Vagina (tissue), 2 donors: ENCODE measurements around the gene KIAA1549. TPM values are rescaled to one million over a fixed set of nuclear protein-coding genes. Genes with fewer than 3 reads are reported as not detected.
A peak's percentile ranks its signal among the peaks of the same experiment; 100 is the strongest.
"Not testable (repeated sequence)": the region's sequence is repeated elsewhere in the genome, so short reads cannot be mapped to it uniquely, and the experiment has no call there.

Experiments used
- DNase-seq, 2 donors: peaks; one replicate each; pipeline ENCODE4 v3.0.0-alpha.2; 2017; ENCODE audit errors: extremely low spot score in 2 of 2
- H3K27ac ChIP-seq: fragments of 200-600 bp; sonication (generic); one replicate; pipeline ENCODE4 v1.5.1; 2019
- H3K27me3 ChIP-seq: fragments of 200-600 bp; sonication (generic); one replicate; pipeline ENCODE4 v1.5.1; 2019
- H3K36me3 ChIP-seq, 2 donors: fragments of 200-600 bp; sonication (generic); one replicate each; pipeline ENCODE4 v1.5.1; 2017 to 2019
- H3K4me1 ChIP-seq: fragments of 200-600 bp; sonication (generic); one replicate; pipeline ENCODE4 v1.5.1; 2019
- H3K4me3 ChIP-seq, 2 donors: fragments of 200-600 bp; sonication (generic); 1 replicate in 1 of 2; 2 replicates in 1 of 2; pipeline ENCODE4 v1.5.1; 2016 to 2019
- H3K9me3 ChIP-seq: fragments of 200-600 bp; sonication (generic); one replicate; pipeline ENCODE4 v1.5.1; 2019
- POLR2A ChIP-seq, 2 donors: fragments of 450-650 bp; IDR thresholded peaks; one replicate each; pipeline ENCODE4 v1.6.1; 2017; ENCODE audit warnings: antibody characterized with exemption in 2 of 2, mild to moderate bottlenecking in 2 of 2, moderate library complexity in 2 of 2
- POLR2AphosphoS5 ChIP-seq, 2 donors: sonication (generic); formaldehyde crosslinking; IDR thresholded peaks; one replicate each; pipeline ENCODE4 v1.9.0; 2017; ENCODE audit warnings: antibody characterized with exemption in 2 of 2, mild to moderate bottlenecking in 2 of 2, low read depth in 1 of 2; ENCODE audit not compliant: insufficient read depth in 1 of 2
- intact Hi-C: fragments of 100-400 bp; cut with DNase I; formaldehyde crosslinking; loops from one replicate; pipeline ENCODE4 v1.15.1; 2023
- total RNA-seq: library from RNA; depleted of rRNA; stranded (reverse); fragments of >200 nt; gene quantifications from one replicate; pipeline ENCODE4 v1.2.3, GENCODE V29; 2016
- TF ChIP-seq, protein P1 (sequence below), 3 experiments: fragments of 450-650 bp in 2 of 3; fragments of 200-600 bp in 1 of 3; sonication (generic) in 1 of 3; IDR thresholded peaks; one replicate each; pipeline ENCODE4 v1.5.1; 2017 to 2019; ENCODE audit warnings: antibody characterized with exemption in 3 of 3, mild to moderate bottlenecking in 2 of 3, moderate library complexity in 2 of 3

KIAA1549 gene
- total RNA-seq = 2.9 TPM

GRCh38 chr7:138981332-138982203 is at the start of gene KIAA1549:
KIAA1549 (minus strand) TSS chr7:138981389; CDS start chr7:138981269, 120 bp downstream.
- Histone ChIP-seq H3K27ac (peak within 1 kb of the TSS; percentile 30), H3K4me1 (peaks cover 19% of the 10 kb centered on the region)

GRCh38 chr7:139029353-139029752 is 48.2 kb upstream of the KIAA1549 start:
- no peaks in the 10 kb centered on the region for H3K9me3 ChIP-seq
- intact Hi-C loops = no loop called here
- H3K27ac ChIP-seq = no peak overlapping the region
- no peak for DNase-seq
- no peaks in the 10 kb centered on the region for H3K27me3 ChIP-seq
- peaks cover 0 to 45% of the 10 kb centered on the region in 2 donors for H3K36me3 ChIP-seq
- H3K4me1 ChIP-seq = peaks cover 11% of the 10 kb centered on the region
- TF ChIP-seq, protein P1, sequence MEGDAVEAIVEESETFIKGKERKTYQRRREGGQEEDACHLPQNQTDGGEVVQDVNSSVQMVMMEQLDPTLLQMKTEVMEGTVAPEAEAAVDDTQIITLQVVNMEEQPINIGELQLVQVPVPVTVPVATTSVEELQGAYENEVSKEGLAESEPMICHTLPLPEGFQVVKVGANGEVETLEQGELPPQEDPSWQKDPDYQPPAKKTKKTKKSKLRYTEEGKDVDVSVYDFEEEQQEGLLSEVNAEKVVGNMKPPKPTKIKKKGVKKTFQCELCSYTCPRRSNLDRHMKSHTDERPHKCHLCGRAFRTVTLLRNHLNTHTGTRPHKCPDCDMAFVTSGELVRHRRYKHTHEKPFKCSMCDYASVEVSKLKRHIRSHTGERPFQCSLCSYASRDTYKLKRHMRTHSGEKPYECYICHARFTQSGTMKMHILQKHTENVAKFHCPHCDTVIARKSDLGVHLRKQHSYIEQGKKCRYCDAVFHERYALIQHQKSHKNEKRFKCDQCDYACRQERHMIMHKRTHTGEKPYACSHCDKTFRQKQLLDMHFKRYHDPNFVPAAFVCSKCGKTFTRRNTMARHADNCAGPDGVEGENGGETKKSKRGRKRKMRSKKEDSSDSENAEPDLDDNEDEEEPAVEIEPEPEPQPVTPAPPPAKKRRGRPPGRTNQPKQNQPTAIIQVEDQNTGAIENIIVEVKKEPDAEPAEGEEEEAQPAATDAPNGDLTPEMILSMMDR (IDR thresholded peaks at IDR 0.05) = no peak
- no peak for TF ChIP-seq POLR2AphosphoS5 (IDR thresholded peaks at IDR 0.05; ENCODE audit: insufficient read depth in 1 of 2, low read depth in 1 of 2)
- no peak for TF ChIP-seq POLR2A (IDR thresholded peaks at IDR 0.05)
- no peak overlapping the region for H3K4me3 ChIP-seq

More at GRCh38 chr7:138981332-138982203, at the start of gene KIAA1549:
- intact Hi-C loops = no loop called here
- H3K36me3 ChIP-seq = no peaks in the 10 kb centered on the region
- no peaks in the 10 kb centered on the region for H3K9me3 ChIP-seq
- DNase-seq = no peak
- TF ChIP-seq, protein P1 (IDR thresholded peaks at IDR 0.05) = no peak
- no peaks in the 10 kb centered on the region for H3K27me3 ChIP-seq
- peak within 1 kb of the TSS; percentile 45 to 81 for H3K4me3 ChIP-seq

DNA sequence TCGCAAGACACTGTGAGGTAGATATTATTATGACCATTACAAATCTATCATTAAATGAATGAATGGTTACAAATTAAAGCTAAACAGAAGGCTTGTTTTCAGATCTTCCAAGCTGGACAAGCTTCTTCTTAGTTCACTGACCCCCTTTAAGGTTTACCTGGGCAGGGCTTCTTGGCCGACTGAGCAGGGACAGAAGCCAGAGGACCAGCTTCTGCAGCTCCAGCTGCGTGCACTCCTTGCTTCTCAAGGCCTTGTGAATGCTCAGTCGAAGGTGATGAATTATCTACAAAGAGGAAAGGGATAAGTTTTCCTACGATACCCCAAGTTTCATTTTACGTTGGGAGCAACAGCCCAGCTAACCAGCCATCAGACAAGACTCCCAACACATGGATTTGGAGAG is 45.4 kb upstream of the KIAA1549 start:
- H3K9me3 ChIP-seq = no peaks in the 10 kb centered on the region
- H3K27ac ChIP-seq = no peak overlapping the region
- no peaks in the 10 kb centered on the region for H3K4me1 ChIP-seq
- no peak overlapping the region for H3K4me3 ChIP-seq
- no peak for TF ChIP-seq POLR2A (IDR thresholded peaks at IDR 0.05)
- TF ChIP-seq, protein P1 (IDR thresholded peaks at IDR 0.05) = no peak
- TF ChIP-seq POLR2AphosphoS5 (IDR thresholded peaks at IDR 0.05; ENCODE audit: insufficient read depth in 1 of 2, low read depth in 1 of 2) = no peak
- intact Hi-C loops = no loop called here
- DNase-seq = no peak
- no peaks in the 10 kb centered on the region for H3K27me3 ChIP-seq
- H3K36me3 ChIP-seq = peaks cover 0 to 42% of the 10 kb centered on the region in 2 donors

GRCh38 chr7:139025861-139026260 is 44.7 kb upstream of the KIAA1549 start:
- intact Hi-C loops, H3K9me3 ChIP-seq, H3K4me1 ChIP-seq, H3K4me3 ChIP-seq, H3K27me3 ChIP-seq, H3K27ac ChIP-seq, DNase-seq: not testable (repeated sequence)
- peaks cover 0 to 36% of the 10 kb centered on the region in 2 donors for H3K36me3 ChIP-seq

- intact Hi-C loops = no loop called here
- H3K27ac ChIP-seq = no peak overlapping the region
- TF ChIP-seq, protein P1 (IDR thresholded peaks at IDR 0.05) = no peak
- TF ChIP-seq POLR2A (IDR thresholded peaks at IDR 0.05) (no peak), POLR2AphosphoS5 (IDR thresholded peaks at IDR 0.05; ENCODE audit: insufficient read depth in 1 of 2, low read depth in 1 of 2) (no peak)
- H3K4me3 ChIP-seq = no peak overlapping the region
- peaks cover 0 to 22% of the 10 kb centered on the region in 2 donors for H3K36me3 ChIP-seq
- H3K27me3 ChIP-seq = no peaks in the 10 kb centered on the region
- no peak for DNase-seq
- no peaks in the 10 kb centered on the region for H3K9me3 ChIP-seq
- H3K4me1 ChIP-seq = no peaks in the 10 kb centered on the region
Measured at GRCh38 chr7:139023076-139023475, 41.9 kb upstream of the KIAA1549 start.
